RWPE1 (cell line): ENCODE results near the gene CCDC50.

Source experiments
- CTCF ChIA-PET: fragments of 350-600 bp; sonication (Branson Sonifier 250); formaldehyde crosslinking; extraction: SDS; loops from one replicate; lab custom pipeline; 2021; lab: Yijun Ruan, JAX
- POLR2A ChIA-PET: fragments of 400-600 bp; formaldehyde crosslinking; extraction: SDS; loops from one replicate; lab custom pipeline; 2020; ENCODE audit warnings: antibody characterized with exemption; ENCODE audit not compliant: low non-redundant PET; lab: Yijun Ruan, JAX
- DNase-seq: peaks from one replicate; pipeline ENCODE4 v3.0.0; 2012; ENCODE audit warnings: low spot score
- H3K27ac ChIP-seq: fragments of 450-650 bp; 2 replicates; pipeline ENCODE4 v1.5.1; 2017
- TF ChIP-seq, protein P1 (sequence below): fragments of 450-650 bp; conservative IDR thresholded peaks from 2 replicates; pipeline ENCODE4 v1.5.1; 2017; ENCODE audit warnings: low read depth, mild to moderate bottlenecking

Gene CCDC50

DNA sequence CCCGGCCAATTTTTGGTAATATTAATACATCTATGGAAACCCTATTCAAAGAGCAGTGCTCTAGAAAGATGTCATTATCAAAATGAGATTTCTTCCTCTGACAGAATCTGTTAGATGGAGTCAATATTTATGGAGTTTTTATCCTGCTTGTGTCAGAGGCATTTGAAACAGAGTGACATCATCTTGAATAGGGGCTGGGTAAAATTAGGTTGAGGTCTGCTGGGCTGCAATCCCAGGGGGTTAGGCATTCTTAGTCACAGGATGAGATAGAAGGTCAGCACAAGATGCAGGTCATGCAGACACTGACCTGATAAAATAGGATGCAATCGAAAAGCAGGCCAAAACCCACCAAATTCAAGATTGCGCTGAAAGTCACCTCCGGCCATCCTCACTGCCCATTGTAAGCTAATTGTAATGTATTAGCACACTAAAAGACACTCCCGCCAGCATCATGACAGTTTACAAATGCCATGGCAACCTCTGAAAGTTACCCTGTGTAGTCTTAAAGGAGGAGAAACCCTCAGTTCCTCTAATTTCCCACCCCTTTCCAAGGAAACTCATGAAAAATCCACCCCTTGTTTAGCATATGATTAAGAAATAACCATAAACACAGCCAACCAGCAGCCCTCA is 27.3 kb upstream of the CCDC50 start:
- POLR2A ChIA-PET: no interaction called here
- CTCF ChIA-PET: no interaction called here
- TF ChIP-seq, protein P1, sequence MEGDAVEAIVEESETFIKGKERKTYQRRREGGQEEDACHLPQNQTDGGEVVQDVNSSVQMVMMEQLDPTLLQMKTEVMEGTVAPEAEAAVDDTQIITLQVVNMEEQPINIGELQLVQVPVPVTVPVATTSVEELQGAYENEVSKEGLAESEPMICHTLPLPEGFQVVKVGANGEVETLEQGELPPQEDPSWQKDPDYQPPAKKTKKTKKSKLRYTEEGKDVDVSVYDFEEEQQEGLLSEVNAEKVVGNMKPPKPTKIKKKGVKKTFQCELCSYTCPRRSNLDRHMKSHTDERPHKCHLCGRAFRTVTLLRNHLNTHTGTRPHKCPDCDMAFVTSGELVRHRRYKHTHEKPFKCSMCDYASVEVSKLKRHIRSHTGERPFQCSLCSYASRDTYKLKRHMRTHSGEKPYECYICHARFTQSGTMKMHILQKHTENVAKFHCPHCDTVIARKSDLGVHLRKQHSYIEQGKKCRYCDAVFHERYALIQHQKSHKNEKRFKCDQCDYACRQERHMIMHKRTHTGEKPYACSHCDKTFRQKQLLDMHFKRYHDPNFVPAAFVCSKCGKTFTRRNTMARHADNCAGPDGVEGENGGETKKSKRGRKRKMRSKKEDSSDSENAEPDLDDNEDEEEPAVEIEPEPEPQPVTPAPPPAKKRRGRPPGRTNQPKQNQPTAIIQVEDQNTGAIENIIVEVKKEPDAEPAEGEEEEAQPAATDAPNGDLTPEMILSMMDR: no peak
- DNase-seq: no peak
- H3K27ac ChIP-seq: no peak overlapping the region

DNA sequence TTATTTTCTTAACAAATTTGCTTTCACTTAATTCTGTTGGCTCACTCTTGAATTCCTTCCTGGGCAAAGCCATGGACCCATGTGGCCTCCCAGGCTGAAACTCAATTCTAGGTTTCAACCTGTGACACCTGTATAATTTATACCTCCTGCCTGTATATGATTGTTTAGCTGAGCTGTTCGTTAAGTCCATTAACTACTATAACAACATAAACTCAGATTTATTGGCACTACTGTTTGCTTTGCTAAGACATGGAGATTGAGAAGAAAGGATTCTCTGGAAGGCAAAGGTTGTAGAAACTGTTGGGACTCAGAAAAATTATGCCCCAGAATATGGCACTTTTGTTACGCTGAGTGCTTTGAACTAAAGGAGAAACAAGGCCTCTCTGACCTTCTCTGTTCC is 26.7 kb upstream of the CCDC50 start:
- TF ChIP-seq, protein P1: no peak
- no peak for DNase-seq
- ChIA-PET POLR2A (no interaction called here), CTCF (no interaction called here)
- H3K27ac ChIP-seq: no peak overlapping the region

DNA sequence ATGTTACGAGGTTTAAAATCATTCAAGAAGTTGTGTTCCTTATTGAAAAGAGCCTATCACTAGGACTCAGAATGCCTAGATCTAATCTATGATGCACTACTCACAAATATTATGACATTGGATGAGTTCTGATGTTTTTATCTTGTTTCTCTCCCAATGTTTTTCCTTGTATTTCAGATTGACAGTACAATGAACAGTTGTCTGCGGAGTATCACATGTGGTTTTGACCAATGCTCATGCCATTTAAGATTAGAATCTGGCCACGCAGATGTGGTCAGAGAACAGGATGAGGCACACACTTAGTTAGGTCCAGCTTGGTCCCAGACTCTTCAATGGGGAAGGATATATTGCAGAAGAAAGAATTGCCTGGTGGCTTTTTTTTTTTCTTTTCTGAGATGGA is 25.6 kb upstream of the CCDC50 start:
- TF ChIP-seq, protein P1: no peak
- POLR2A ChIA-PET: no interaction called here
- H3K27ac ChIP-seq: no peak overlapping the region
- DNase-seq: no peak
- CTCF ChIA-PET: no interaction called here

DNA sequence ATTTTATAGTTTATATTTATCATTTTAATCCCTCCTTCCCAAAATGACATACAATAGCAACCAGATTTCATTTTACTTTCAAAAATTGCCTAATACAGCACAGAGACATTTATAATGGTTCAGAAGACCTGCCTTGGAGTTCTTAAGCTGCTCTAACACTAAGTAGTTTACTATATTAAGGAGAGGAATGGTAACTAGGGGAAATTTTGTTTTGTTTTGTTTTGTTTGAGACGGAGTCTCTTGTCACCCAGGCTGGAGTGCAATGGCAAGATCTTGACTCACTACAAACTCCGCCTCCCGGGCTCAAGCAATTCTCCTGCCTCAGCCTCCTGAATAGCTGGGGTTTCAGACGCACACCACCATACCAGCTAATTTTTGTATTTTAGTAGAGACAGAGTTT is 22.8 kb upstream of the CCDC50 start:
- TF ChIP-seq, protein P1: no peak
- no peak overlapping the region for H3K27ac ChIP-seq
- POLR2A ChIA-PET: no interaction called here
- no peak for DNase-seq
- CTCF ChIA-PET: no interaction called here

DNA sequence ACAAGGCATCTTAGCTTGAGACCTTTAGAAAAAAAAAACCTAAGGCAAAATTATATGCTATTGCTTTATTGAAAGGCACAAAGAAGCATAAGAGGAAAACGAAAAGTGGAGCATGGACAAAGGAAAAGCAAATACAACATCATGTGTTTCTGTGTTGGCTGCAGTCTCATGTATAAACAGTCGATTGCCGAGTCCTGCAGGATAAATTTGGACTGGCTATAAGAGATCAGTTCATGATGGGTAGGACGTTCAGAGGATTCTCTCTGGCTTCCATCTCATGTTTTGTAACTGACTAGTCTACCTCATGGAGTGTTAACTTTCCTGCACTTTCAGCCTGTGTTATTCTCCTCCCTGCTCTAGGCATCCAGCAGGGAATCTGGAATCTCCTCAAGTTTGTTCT is 21.9 kb upstream of the CCDC50 start:
- ChIA-PET POLR2A (no interaction called here), CTCF (no interaction called here)
- no peak overlapping the region for H3K27ac ChIP-seq
- DNase-seq: no peak
- TF ChIP-seq, protein P1: no peak

DNA sequence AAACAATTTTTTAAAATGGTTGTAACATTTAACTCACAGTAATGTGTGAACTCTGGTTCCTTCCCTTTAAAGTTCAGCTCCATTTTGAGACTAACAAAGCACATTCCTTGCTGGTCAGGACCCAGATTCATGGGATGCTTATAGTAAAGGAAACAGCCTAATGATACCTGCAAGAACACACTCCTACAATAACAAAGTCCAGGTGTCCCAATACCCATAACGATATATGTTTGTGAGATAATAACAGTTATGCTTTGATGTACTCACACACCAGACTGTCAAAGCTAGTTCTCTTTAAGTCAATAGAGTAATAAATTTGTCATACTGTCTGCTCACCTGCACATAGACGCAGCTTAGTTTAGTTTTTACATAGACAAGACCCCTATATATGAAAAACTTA is 15.9 kb upstream of the CCDC50 start:
- TF ChIP-seq, protein P1: no peak
- CTCF ChIA-PET: interaction anchor here (0.7 to 0.8 kb wide), 2 partner anchors 213 to 1259 kb away, joined by 3 to 6 read pairs; no protein-coding TSS in a partner anchor
- H3K27ac ChIP-seq: no peak overlapping the region
- POLR2A ChIA-PET: no interaction called here
- DNase-seq: no peak
